Measurements from ENCODE around the gene MKRN2OS. TPM values are rescaled to one million over a fixed set of nuclear protein-coding genes. Genes with fewer than 3 reads are reported as not detected.
"Not testable (repeated sequence)": the region's sequence is repeated elsewhere in the genome, so short reads cannot be mapped to it uniquely, and the experiment has no call there.

The MKRN2OS gene
- total RNA-seq, 1 donor from 2014 or later: not detected

DNA sequence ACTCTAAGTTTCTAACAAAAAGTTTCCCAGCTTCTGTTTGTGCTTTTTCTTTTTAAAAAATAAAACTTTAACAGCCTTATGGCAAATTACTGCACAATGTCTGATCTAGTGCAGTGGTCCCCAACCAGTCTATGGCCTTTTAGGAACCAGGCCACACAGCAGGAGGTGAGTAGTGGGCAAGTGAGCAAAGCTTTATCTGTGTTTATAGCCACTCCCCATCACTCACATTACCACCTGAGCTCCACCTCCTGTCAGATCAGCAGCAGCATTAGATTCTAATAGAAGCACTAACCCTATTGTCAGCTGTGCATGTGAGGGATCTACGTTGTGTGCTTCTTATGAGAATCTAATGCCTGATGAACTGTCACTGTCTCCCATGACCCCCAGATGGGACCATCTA lies 17.2 kb upstream of the MKRN2OS start:
- no peak for DNase-seq (ENCODE audit: low spot score)

GRCh38 chr3:12561397-12561796 lies 16.1 kb upstream of the MKRN2OS start:
- no peak for DNase-seq (ENCODE audit: low spot score)

GRCh38 chr3:12560505-12561190 lies 15.3 kb upstream of the MKRN2OS start:
- no peak for DNase-seq (ENCODE audit: low spot score)

DNA sequence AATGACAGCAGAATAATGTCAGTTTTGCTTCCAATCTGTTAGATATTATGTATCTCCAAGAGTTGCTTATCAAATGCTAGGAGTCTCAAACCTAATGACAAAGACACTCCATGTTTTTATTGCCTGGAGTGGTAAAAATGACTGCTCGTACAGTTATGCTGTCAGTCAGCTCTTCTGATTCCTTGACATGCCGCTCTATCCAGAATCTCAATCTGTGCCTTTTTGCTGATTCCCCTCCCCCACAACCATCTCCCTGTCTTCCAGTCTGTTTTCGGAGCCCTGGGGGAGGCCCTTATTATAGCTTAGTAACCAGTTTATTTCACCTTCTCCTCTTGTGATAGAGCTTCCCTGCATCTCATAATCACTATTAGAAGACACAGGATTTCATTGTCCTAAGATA lies 14.2 kb upstream of the MKRN2OS start:
- no peak for DNase-seq (ENCODE audit: low spot score)

DNA sequence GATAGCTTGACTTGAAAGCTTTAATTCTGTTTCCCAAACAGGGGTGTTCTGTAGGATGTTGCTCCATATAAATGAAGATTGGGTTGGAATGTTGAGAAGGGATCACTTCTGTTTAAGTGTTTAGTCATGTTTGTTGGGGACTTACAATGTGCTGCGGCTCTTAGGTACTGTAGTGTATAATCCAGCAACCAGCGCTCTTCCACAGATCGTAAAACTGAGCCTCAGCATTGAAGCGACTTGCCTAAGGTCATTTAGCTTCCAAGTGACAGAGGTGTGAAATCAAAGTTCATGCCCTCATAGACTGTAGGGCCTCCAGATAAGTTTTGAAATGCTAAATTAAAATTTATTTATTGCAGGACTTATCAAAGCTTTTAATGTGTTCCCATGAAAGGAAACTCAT lies 13.4 kb upstream of the MKRN2OS start:
- no peak for DNase-seq (ENCODE audit: low spot score)

- no peak for DNase-seq (ENCODE audit: low spot score)
These were observed 12.3 kb upstream of the MKRN2OS start for GRCh38 chr3:12557473-12558100.

DNA sequence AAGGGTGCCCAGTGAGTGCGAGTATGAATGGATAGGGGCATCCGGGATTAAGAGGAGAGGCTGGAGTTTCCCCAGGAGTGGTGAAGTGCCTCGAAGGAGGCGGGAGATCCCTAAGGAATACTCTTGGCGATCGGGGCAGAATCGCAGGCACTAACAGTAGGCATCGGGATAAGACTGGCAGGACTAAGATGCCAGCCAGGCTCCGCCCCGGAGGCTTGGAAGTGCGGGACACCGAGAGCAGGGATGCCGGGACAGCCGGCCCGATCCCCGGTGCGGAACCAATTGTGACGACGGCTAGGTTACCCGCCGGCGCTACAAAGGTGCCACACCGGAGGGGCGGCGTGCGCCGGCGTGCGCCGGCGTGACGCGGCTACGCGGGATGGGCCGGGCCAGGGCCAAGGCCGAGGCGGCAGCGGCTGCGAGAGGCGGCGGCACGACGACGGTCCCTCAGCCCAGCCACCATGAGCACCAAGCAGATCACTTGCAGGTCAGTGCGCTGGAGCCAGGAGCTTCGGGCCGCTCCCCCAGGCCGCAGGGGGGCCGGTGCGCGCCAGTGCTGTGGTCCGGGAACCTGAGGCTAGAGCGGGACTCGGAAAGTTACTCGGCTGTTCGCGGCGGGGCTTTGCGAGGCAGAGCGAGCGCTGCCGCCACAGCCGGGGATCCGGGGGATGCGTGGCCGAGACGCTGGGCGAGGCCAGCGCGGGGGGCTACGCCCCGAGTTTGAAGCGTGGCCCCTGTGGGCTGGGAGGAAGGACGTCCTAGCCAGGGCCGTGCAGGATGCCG lies 11.6 kb upstream of the MKRN2OS start, which contains the start of gene MKRN2:
MKRN2 (plus strand) TSS at position 398 of the 783 bp plus-strand sequence; CDS start at position 462, 64 bp downstream.
- DNase-seq (ENCODE audit: low spot score): peak; percentile 97

- DNase-seq (ENCODE audit: low spot score): no peak
These were observed 11.0 kb upstream of the MKRN2OS start for GRCh38 chr3:12556314-12556689.

GRCh38 chr3:12553921-12554391 lies 8.7 kb upstream of the MKRN2OS start:
- no peak for DNase-seq (ENCODE audit: low spot score)

GRCh38 chr3:12549971-12550760 lies 4.9 kb upstream of the MKRN2OS start:
- DNase-seq (ENCODE audit: low spot score): no peak

DNA sequence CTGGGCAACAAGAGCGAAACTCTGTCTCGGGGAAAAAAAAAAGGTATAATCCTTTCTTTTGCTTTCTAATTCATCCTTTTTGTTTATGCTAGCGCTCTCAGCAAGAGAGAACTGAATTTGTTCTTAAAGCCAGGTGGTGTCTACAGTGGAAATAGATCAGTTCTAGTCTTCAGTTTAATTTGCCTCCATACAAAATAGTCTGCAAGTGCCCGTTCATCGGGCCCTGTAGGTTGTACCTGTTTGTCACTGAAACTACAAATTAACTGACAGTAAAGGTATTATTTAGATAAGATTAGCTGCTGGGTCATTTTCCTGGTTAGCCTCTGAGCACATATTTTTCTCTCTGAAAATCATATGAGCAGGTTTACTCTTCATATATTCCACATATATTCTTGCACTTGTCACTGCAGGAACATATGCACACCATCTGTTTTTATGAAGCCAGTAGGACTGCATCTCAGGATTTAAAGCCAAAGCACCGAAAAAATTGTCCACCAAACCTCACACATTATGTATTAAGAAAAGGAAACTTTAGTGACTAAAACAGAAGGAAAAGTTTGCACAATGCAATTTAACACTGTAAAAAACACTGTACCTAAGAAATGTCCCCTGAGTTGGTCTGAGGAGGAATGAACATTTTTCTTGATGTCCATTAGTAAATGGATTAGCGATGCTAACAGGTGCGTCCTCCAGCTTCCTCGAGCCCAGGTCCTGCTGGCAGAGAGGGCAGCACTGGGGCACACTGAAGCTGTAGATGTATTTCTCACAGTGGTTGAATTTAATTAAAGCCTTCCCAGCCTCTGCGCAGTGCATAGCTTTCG lies 437 bp downstream of the MKRN2OS start:
- DNase-seq (ENCODE audit: low spot score): no peak

DNA sequence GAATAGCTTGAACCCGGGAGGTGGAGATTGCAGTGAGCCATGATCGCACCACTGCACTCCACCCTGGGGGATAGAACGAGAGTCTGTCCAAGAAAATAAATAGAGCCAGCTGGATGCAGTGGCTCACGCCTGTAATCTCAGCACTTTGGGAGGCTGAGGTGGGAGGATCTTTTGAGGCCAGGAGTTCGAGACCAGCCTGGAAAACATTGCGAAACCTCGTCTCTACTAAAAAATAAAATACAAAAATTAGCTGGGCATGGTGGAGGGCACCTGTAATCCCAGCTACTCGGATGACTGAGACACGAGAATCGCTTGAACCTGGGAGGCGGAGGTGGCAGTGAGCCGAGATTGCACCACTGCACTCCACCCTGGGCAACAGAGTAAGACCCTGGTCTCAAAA lies 1.8 kb downstream of the MKRN2OS start:
- not testable (repeated sequence) for DNase-seq (ENCODE audit: low spot score)

- DNase-seq (ENCODE audit: low spot score): no peak
These were observed 3.7 kb downstream of the MKRN2OS start for GRCh38 chr3:12541625-12542024.

- no peak for DNase-seq (ENCODE audit: low spot score)
These were observed 8.9 kb downstream of the MKRN2OS start for GRCh38 chr3:12536423-12536822.

- no peak for DNase-seq (ENCODE audit: low spot score)
These were observed 13.1 kb downstream of the MKRN2OS start for GRCh38 chr3:12532182-12532581.

DNA sequence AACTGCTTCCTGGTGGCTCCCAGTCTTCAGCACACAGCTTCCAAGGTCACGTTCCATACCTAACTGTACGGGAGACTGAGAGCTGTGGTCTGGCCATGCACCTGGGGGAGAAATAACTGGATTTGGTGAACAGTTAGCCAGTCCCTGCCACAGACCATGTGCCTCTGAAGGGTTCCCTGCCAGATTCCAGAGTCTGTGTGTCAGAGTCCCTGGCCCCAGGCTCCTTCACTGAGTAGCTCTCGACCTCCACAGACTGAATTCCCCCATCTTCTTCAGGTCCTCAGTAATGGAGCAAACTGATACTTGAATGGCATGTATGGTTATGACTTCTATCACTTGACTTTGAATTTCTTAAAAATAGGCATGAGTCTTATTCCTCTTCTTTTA lies 17.5 kb downstream of the MKRN2OS start:
- no peak for DNase-seq (ENCODE audit: low spot score)

DNA sequence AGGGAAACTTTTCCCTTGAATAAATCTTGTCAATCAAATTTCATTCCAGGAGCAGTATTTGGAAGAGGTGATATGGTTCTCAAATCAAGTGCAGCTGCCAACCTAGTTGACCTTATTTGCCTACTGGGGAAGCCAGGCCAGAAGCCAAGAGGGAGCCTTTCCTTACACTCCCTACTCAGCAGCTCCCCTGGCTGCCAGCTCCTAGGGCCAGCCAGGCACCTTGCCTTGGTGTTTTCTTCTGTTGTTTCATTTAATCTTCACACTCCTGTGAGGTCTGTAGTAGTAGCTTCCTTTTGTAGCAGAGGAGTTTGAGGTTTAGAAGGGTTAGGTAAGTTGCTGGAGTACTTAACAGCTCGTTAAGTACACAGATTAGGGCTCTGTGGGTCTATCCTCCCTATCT lies 22.6 kb downstream of the MKRN2OS start:
- no peak for DNase-seq (ENCODE audit: low spot score)

- DNase-seq (ENCODE audit: low spot score): no peak
These were observed 24.3 kb downstream of the MKRN2OS start for GRCh38 chr3:12521010-12521409.

DNA sequence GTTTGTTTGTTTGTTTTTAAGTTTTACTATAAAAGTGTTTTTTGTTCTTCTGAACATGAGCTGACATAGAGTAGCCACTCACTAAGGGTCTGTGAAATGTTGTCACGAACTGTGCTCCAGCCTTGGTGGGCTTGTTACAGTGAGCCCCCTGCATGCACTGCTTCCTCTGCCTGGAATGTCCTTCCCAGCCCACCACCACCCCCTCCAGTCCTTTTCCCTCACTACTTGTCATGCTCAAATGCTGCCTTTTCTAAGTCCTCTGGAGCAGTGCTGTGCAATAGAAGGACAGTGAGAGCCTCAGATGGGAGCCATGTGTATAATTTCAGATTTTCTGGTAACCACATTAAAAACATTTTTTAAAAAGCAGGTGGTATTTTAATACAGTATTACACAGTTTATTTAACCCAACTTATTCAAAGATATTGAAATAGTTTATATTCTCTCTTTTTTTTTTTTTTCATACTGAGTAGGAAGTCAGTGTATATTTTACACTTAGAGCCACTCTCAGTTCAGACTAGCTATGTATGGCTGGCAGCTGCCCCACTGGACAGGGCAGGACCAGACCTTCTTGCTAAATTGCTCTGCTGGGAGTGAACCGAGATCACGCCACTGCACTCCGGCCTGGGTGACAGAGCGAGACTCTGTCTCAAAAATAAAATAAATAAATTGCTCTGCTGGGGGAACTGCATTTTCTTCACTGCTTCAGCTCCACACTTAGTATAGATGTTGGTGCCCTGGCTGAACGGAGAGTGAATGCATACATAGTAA lies 26.9 kb downstream of the MKRN2OS start:
- no peak for DNase-seq (ENCODE audit: low spot score)

GRCh38 chr3:12516873-12517272 lies 28.4 kb downstream of the MKRN2OS start:
- no peak for DNase-seq (ENCODE audit: low spot score)

Measured in mesenteric fat pad (tissue), 1 donor.